HepG2 (cell line): ENCODE data around the gene OTOP3. TPM values are rescaled to one million over a fixed set of nuclear protein-coding genes. Genes with fewer than 3 reads are reported as not detected.

ENCODE experiments used
- KLF13 ChIP-seq: sonication (generic); formaldehyde crosslinking; IDR thresholded peaks from 2 replicates; pipeline ENCODE4 v1.4.0; 2020; ENCODE audit warnings: mild to moderate bottlenecking, missing genetic modification reagents
- MEIS1 ChIP-seq: sonication (generic); formaldehyde crosslinking; IDR thresholded peaks from 2 replicates; pipeline ENCODE4 v1.9.0; 2021; ENCODE audit warnings: mild to moderate bottlenecking, missing genetic modification reagents, moderate library complexity, borderline replicate concordance
- NR2F6 ChIP-seq, 2 experiments: IDR thresholded peaks; 2 replicates each; pipeline ENCODE4 v1.6.1; 2016; ENCODE audit warnings: antibody characterized with exemption in 1 of 2, mild to moderate bottlenecking in 1 of 2
- SPEN ChIP-seq: sonication (generic); formaldehyde crosslinking; IDR thresholded peaks from 2 replicates; pipeline ENCODE4 v1.5.1; 2020; ENCODE audit warnings: low read depth, mild to moderate bottlenecking, missing genetic modification reagents
- ZNF614 ChIP-seq: IDR thresholded peaks from 2 replicates; pipeline ENCODE4 v1.6.1; 2018; ENCODE audit warnings: missing biosample characterization, missing genetic modification reagents, inconsistent platforms, borderline replicate concordance
- ZNF674 ChIP-seq: sonication (generic); formaldehyde crosslinking; IDR thresholded peaks from 2 replicates; pipeline ENCODE4 v1.5.0; 2020; ENCODE audit warnings: low read depth, mild to moderate bottlenecking, missing genetic modification reagents
- polyA plus RNA-seq, 8 experiments: library from polyadenylated mRNA; depleted of rRNA in 3 of 8; stranded (reverse) in 7 of 8; unstranded in 1 of 8; fragments of >200 nt; fragmentation: Illumina TruSeq in 4 of 8; extraction: Trizol in 4 of 8; gene quantifications; 2 replicates each; pipeline versions ENCODE4 v1.2.1 to v1.2.3, GENCODE V29; 2011 to 2016; ENCODE audit warnings: low read depth in 4 of 8, missing spikeins in 1 of 8, mixed read lengths in 1 of 8; ENCODE audit not compliant: insufficient read depth in 1 of 8
- total RNA-seq, 5 experiments: library from RNA; depleted of rRNA; stranded (reverse); fragments of >200 nt; fragmentation: Illumina TruSeq; extraction: Trizol; gene quantifications; 2 replicates each; pipeline ENCODE4 v1.2.3, GENCODE V29; 2016; ENCODE audit warnings: low read depth in 1 of 5
- TF ChIP-seq, protein P1 (sequence below): IDR thresholded peaks from 2 replicates; pipeline ENCODE4 v1.6.1; 2016; ENCODE audit warnings: low read depth, borderline replicate concordance
- TF ChIP-seq, protein P2 (sequence below): IDR thresholded peaks from 2 replicates; pipeline ENCODE4 v1.6.1; 2012; ENCODE audit warnings: low read length, improper control_type of control experiment

Gene OTOP3
- total and polyA plus RNA-seq, 2 of the 13 experiments (the other 11 are each of a cell fraction or from before 2014, with no cell fraction given): not detected

DNA sequence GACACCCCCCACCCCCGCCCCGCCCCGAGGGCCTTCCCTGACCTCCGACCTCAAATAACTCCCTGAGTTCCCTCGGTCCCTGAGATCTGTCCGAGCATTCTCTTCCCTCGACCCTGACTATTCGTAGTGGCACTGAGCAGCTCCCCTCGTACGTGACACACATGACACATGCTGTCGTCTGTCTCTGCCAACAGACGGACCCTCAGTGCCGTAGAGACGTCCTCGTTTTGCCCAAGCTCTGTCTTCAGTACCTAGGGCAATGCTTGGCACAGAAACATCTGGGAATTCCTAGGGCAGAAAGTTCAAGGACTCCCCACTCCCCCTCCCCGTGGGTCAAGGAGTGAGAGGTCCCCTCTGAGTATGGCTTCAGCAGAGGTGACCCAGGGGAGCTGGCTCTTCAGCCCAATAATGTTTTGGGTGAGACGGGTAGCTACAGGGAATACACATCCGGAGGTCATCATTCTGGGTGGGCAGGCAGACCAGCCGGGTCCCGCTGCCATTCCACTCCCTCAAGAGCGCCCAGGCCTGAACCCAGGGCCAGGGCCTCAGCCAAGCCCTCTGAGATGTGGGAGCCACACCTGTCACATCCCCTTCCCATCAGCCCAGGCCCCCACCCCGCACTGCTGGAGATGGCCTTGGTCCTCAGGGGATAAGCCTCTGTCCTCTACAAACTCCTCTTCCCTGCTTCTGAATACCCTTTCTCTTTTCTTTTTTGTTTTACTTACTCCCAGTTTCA lies 41.6 kb upstream of the OTOP3 start (continued):
- TF ChIP-seq, protein P1, sequence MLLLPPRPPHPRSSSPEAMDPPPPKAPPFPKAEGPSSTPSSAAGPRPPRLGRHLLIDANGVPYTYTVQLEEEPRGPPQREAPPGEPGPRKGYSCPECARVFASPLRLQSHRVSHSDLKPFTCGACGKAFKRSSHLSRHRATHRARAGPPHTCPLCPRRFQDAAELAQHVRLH (CRISPR knock-in tag): no peak
- peak; percentile 4; the same call in 1 of the 2 replicates for TF ChIP-seq SPEN (CRISPR knock-in tag)
- TF ChIP-seq KLF13: no peak
- no peak for TF ChIP-seq MEIS1
- no peak for TF ChIP-seq ZNF674 (CRISPR knock-in tag)
- peak; percentile 5; the same call in 1 of the 2 replicates for TF ChIP-seq NR2F6 (IDR thresholded peaks at IDR 0.05)
- no peak for TF ChIP-seq NR2F6 (CRISPR knock-in tag; IDR thresholded peaks at IDR 0.05)
- no peak for TF ChIP-seq ZNF614 (CRISPR knock-in tag)
- TF ChIP-seq, protein P2, sequence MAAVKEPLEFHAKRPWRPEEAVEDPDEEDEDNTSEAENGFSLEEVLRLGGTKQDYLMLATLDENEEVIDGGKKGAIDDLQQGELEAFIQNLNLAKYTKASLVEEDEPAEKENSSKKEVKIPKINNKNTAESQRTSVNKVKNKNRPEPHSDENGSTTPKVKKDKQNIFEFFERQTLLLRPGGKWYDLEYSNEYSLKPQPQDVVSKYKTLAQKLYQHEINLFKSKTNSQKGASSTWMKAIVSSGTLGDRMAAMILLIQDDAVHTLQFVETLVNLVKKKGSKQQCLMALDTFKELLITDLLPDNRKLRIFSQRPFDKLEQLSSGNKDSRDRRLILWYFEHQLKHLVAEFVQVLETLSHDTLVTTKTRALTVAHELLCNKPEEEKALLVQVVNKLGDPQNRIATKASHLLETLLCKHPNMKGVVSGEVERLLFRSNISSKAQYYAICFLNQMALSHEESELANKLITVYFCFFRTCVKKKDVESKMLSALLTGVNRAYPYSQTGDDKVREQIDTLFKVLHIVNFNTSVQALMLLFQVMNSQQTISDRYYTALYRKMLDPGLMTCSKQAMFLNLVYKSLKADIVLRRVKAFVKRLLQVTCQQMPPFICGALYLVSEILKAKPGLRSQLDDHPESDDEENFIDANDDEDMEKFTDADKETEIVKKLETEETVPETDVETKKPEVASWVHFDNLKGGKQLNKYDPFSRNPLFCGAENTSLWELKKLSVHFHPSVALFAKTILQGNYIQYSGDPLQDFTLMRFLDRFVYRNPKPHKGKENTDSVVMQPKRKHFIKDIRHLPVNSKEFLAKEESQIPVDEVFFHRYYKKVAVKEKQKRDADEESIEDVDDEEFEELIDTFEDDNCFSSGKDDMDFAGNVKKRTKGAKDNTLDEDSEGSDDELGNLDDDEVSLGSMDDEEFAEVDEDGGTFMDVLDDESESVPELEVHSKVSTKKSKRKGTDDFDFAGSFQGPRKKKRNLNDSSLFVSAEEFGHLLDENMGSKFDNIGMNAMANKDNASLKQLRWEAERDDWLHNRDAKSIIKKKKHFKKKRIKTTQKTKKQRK: no peak
